Lower lobe of right lung (tissue), 2 donors: Measurements from ENCODE around the gene SPPL3. TPM values are rescaled to one million over a fixed set of nuclear protein-coding genes. Genes with fewer than 3 reads are reported as not detected.

Experiments
- ATAC-seq, 2 donors: fragments of 200-7000 bp; cut with Tn5 transposase; one replicate each; pipeline ENCODE4 v1.9.1; 2020 to 2022; ENCODE audit warnings: mild to moderate bottlenecking in 2 of 2, moderate library complexity in 2 of 2
- DNase-seq: peaks from one replicate; pipeline ENCODE4 v3.0.0-alpha.2; 2020
- H3K27ac ChIP-seq: fragments of 200-600 bp; one replicate; pipeline ENCODE4 v1.8.0; 2022
- H3K27me3 ChIP-seq: fragments of 200-600 bp; one replicate; pipeline ENCODE4 v1.8.0; 2022; ENCODE audit warnings: low read depth
- H3K36me3 ChIP-seq: fragments of 200-600 bp; one replicate; pipeline ENCODE4 v1.8.0; 2022; ENCODE audit warnings: mild to moderate bottlenecking
- H3K4me1 ChIP-seq: fragments of 200-600 bp; one replicate; pipeline ENCODE4 v1.8.0; 2022
- H3K4me3 ChIP-seq: fragments of 200-600 bp; one replicate; pipeline ENCODE4 v1.8.0; 2022; ENCODE audit warnings: mild to moderate bottlenecking
- H3K9me3 ChIP-seq: fragments of 200-600 bp; one replicate; pipeline ENCODE4 v1.8.0; 2022
- intact Hi-C: fragments of 100-400 bp; cut with DNase I; formaldehyde crosslinking; loops from one replicate; pipeline ENCODE4 v1.11.0; 2022
- total RNA-seq: library from RNA; stranded (reverse); fragmentation: NEBNext Ultra II Directional; extraction: Animal tissue kit (Norgen Biotek cat#: 25700); gene quantifications from one replicate; pipeline ENCODE4 v1.2.1, GENCODE V29; 2021
- TF ChIP-seq, protein P1 (sequence below): fragments of 200-600 bp; IDR thresholded peaks from one replicate; pipeline ENCODE4 v1.8.0; 2022; ENCODE audit warnings: antibody characterized with exemption, mild to moderate bottlenecking
- donor health status: DM: no; HTN: yes; CAD: no; lungs with severe emphysema.

SPPL3 gene
- total RNA-seq, 1 donor from 2014 or later: 44.0 TPM

DNA sequence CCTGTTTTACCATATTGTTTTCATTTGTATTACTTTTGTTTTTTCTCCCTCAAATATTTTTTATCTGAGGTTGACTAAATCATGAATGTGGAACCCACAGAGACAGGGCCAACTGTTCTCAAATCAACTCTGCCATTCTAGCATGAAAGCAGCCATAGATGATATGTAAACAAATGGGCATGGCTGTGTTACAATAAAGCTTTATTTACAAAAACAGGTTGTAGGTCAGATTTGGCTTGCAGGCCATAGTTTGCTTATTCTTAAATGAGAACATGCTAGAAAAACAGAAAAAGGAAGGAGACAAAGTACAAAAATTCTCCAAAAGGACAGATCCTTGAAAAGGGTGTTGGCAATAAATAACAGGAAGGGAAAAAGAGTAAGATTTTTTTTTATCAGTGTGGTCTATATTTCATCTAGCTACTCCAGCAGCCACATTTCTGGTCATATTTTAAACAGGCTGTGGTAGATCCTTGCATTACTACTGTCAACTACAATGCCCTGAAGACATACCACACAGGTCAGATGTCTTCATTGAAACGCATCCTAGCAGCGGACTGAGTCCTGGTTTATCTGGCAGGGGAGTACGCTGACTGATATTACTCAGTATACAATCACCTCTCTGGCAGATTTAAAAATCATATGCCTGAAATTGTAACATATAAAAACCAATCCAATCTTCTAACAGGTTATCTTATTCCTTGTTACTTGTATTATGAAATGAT, 42.9 kb downstream of the SPPL3 start:
- H3K4me1 ChIP-seq: peaks cover 9% of the 10 kb centered on the region
- DNase-seq: no peak
- intact Hi-C loops: no loop called here
- H3K27ac ChIP-seq: no peak overlapping the region
- no peak for ATAC-seq
- H3K4me3 ChIP-seq: no peak overlapping the region
- H3K27me3 ChIP-seq: no peaks in the 10 kb centered on the region
- TF ChIP-seq, protein P1, sequence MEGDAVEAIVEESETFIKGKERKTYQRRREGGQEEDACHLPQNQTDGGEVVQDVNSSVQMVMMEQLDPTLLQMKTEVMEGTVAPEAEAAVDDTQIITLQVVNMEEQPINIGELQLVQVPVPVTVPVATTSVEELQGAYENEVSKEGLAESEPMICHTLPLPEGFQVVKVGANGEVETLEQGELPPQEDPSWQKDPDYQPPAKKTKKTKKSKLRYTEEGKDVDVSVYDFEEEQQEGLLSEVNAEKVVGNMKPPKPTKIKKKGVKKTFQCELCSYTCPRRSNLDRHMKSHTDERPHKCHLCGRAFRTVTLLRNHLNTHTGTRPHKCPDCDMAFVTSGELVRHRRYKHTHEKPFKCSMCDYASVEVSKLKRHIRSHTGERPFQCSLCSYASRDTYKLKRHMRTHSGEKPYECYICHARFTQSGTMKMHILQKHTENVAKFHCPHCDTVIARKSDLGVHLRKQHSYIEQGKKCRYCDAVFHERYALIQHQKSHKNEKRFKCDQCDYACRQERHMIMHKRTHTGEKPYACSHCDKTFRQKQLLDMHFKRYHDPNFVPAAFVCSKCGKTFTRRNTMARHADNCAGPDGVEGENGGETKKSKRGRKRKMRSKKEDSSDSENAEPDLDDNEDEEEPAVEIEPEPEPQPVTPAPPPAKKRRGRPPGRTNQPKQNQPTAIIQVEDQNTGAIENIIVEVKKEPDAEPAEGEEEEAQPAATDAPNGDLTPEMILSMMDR: no peak
- no peaks in the 10 kb centered on the region for H3K36me3 ChIP-seq
- peaks cover 5% of the 10 kb centered on the region for H3K9me3 ChIP-seq

DNA sequence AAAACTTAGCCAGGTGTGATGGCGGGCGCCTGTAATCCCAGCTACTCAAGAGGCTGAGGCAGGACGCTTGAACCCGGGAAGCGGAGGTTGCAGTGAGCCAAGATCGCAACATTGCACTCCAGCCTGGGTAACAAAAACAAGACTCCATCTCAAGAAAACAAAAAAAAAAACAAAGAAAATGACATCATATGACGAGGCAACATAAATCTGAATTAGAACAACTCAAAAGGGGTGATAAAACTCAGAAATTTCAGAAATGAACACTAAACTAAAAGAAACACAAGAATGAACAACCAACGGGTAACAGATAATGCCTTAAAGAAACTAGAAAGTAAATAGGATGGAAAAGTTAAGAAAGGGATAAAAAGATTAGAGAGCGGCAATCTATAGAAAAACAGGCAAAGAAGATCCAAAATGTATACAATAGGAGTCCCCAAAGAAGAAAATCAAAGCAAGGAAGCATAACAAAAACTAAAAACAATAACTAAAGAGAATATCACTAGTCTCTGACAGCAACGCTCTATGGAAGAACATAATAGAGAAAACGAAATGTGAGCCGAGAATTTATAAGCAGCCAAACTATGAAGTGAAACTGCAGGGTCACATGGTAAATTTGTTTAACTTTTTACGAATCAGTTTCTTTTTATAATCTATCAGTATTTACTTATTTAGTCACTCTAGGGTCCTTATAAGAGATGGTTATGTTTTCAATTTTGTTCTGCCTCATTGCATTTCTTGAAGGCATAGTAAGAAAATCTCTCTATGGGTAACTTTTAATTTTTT, 45.7 kb downstream of the SPPL3 start:
- no peak for ATAC-seq
- Histone ChIP-seq H3K4me1 (peaks cover 17% of the 10 kb centered on the region), H3K27me3 (no peaks in the 10 kb centered on the region), H3K4me3 (no peak overlapping the region), H3K27ac (no peak overlapping the region), H3K36me3 (no peaks in the 10 kb centered on the region), H3K9me3 (peaks cover 5% of the 10 kb centered on the region)
- no peak for DNase-seq
- TF ChIP-seq, protein P1: no peak
- intact Hi-C loops: no loop called here

DNA sequence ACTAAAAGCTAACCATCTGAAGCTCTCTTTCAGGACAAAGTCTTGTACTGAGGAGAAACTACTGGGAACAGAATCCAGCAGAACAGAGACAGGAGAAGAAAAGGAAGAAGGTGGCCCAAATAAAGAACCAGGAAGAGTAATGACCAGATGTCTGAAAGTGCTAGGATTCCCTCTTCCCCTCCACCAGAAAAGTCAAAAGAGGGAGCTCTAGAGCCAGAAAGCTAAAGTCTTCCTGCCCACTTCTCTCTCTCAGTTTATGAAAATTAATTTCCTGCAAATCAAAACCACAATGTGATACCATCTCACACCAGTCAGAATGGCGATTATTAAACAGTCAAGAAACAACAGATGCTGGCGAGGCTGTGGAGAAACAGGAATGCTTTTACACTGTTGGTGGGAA, 47.2 kb downstream of the SPPL3 start:
- no peaks in the 10 kb centered on the region for H3K27me3 ChIP-seq
- H3K4me3 ChIP-seq: no peak overlapping the region
- TF ChIP-seq, protein P1: peak; percentile 20
- ATAC-seq: peak in 1 of 2 donors; percentile 59
- peaks cover 5% of the 10 kb centered on the region for H3K9me3 ChIP-seq
- DNase-seq: no peak
- H3K27ac ChIP-seq: no peak overlapping the region
- H3K36me3 ChIP-seq: no peaks in the 10 kb centered on the region
- H3K4me1 ChIP-seq: peaks cover 23% of the 10 kb centered on the region
- intact Hi-C loops: no loop called here

DNA sequence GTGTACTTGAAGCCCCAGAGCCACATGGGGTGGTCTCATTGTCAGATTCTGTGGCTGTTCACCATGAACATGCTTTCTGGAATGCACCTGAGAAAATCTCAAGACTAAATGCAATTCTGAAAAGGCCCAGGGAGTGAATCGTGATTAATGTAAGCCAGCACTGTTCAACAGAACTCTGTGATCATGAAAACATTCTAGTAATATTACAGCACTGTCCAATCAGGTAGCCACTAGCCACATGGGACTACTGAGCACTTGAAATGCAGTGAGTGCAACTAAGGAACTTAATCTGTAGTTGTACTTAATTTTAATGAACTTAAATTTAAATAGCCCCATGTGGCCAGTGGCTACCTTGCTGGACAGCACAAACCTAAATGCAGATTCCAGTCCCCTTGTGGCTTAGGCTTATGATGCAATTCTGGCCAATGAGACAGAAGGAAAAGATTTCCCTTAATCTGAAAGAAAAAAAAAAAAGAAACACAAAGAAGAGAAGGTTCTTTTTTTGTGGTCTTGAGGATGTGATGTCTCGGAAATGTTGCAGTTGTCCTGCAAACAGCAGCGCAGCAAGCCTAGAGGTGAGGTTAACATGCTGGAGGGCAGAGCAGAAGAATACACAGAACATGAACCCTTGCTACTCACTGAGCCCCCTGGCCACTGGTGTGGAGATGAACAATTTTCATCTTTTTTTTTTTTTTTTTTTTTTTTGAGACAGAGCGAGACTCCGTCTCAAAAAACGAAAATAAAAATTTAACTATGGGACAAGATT, 48.2 kb downstream of the SPPL3 start:
- TF ChIP-seq, protein P1: no peak
- intact Hi-C loops: no loop called here
- peaks cover 32% of the 10 kb centered on the region for H3K4me1 ChIP-seq
- H3K36me3 ChIP-seq: no peaks in the 10 kb centered on the region
- peaks cover 5% of the 10 kb centered on the region for H3K9me3 ChIP-seq
- no peak overlapping the region for H3K27ac ChIP-seq
- no peak overlapping the region for H3K4me3 ChIP-seq
- DNase-seq (no peak), ATAC-seq (no peak)
- H3K27me3 ChIP-seq: no peaks in the 10 kb centered on the region

DNA sequence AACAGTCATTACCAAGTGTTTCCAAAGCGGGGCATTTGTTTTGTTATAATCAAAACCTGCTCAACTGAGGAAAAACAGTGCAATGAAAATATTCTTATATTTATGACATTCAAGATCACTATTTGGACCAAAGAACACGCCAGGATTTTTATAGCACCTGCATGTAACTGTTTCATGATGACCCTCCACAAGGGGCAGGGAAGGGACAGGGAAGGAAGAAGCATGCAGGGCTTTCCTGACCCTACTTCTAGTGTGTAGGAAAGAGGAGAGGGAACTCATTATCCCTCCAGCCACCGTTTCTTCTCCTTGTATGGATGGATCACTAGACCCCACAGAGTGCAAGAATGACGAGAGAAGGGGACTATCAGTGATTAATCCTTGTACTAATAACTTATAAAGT, 49.4 kb downstream of the SPPL3 start:
- TF ChIP-seq, protein P1: no peak
- Histone ChIP-seq H3K4me1 (peaks cover 42% of the 10 kb centered on the region), H3K27me3 (no peaks in the 10 kb centered on the region), H3K4me3 (no peak overlapping the region), H3K27ac (no peak overlapping the region), H3K36me3 (no peaks in the 10 kb centered on the region), H3K9me3 (peaks cover 5% of the 10 kb centered on the region)
- DNase-seq: no peak
- intact Hi-C loops: no loop called here
- no peak for ATAC-seq
